GM12872 (cell line): ENCODE results near the gene TGOLN2.

Source experiments
- CTCF ChIP-seq: IDR thresholded peaks from 3 replicates; pipeline ENCODE4 v1.5.1; 2011; ENCODE audit warnings: low read depth, mild to moderate bottlenecking, low read length, moderate library complexity; ENCODE audit not compliant: insufficient read depth

Gene TGOLN2

DNA sequence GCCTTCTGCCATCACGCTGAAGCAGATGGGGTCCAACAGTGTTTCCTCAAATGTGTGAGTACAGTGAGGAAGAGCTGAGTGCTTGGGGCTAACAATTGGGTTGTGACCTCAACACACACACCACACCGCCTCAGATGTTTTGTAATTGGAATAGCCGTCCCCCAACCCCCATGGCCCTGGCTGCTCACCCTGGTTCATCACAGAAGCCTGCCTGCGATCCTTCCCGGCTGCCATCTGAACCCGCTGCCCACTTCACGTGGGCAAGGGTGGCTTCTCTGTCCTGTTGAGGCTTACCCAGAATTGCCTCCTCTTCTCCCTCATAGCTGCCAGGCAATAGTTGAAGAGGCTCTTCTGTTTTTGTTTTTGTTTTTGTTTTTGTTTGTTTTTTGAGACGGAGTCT, 44.1 kb downstream of the TGOLN2 start:
- TF ChIP-seq CTCF: no peak

DNA sequence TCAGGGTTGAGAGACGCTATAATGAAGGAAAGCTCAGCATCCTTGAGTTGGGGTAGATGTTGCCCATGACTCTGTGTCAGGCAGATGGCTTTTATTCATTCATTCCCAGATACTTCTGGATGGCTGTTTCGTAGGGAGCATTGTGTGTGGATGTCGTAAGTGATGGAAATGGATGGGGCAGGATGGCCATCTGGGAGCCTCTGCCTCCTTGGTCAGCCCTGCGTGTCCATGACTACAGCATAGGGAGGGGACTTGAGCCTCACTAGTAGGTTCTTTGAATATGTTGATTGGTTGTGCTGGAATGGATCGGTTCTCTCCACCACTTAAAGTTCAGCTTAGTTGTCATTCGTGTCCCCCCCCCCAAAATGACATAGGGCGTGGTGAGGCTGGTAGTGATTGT, 44.9 kb downstream of the TGOLN2 start:
- no peak for TF ChIP-seq CTCF

GRCh38 chr2:85281553-85281952, 46.2 kb downstream of the TGOLN2 start:
- no peak for TF ChIP-seq CTCF

DNA sequence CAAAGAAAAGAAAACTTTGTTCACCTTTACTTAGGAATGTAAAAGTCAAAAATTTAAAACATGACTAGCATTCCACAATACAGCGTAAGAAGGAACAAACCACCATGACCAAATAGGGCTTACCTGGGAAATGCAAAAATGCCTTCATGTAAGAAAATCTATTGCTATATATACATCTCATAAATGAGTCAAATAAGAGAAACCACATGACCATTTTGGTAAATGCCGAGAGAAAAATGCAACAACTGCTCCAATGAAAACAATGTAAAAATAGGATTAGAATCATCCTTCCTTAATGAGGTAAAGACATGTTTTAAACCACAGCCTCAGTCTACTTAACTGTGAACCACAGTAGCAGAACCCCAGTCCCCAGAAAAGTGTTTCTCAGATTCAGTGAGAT, 49.4 kb downstream of the TGOLN2 start:
- TF ChIP-seq CTCF: no peak

- no peak for TF ChIP-seq CTCF
Measured at GRCh38 chr2:85277416-85278158, 50.2 kb downstream of the TGOLN2 start.

DNA sequence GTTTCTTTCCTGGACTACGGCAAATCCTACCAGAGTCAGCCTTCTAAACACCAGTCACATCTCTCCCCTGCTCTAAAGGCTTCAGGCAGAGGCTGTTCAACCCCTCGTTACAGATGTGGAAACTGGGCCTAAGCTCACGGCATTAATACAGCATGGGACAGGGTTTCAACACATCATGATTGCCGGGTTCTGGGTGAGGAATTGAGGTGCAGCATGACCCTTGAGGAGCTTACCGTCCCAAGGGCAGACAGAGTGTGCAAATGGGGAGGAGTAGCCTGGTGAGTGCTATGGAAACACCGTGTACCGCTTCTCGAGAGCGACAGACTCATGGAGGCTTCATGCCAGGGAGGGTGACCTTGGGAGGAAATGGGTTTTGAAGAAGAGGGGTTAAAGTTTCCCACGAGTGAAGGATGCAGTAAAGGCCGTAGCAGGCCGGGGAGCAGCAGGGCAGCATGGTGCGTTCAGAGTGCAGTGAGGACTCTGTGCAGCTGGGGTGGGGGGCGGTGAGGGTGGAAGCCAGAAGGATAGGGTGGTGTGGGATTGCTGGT, 51.1 kb downstream of the TGOLN2 start:
- no peak for TF ChIP-seq CTCF

DNA sequence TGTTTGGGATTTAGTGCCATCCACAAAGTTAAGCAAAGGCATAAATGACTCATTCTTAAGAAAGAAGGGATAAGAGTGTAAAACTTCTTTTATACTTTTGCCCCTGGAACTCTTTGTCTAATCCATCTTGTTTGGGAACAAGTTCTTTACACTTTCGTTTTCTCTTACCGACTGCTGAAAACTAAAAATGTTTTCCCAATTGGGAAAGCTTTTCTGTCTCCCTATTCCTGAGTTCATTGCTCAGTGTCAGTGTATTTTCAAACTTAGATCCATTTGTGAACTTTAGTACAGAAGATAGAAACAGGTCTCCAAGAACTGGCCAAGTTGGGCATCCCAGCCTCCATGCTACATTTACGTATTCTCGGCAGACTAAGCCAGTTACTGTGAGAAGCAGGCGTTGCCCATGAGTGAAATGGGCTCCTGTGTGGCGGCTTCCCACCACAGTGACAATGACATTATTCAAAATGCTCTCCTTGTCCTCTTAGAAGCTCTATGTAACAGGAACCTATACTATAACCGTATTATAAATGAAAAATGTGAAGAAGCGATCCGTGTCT, 51.7 kb downstream of the TGOLN2 start:
- TF ChIP-seq CTCF: no peak
